ENCODE results near the gene EYS. TPM values are rescaled to one million over a fixed set of nuclear protein-coding genes. Genes with fewer than 3 reads are reported as not detected.
"Not testable (repeated sequence)": the region's sequence is repeated elsewhere in the genome, so short reads cannot be mapped to it uniquely, and the experiment has no call there.

EYS gene
- total RNA-seq, 1 experiment from 2014 or later = not detected

DNA sequence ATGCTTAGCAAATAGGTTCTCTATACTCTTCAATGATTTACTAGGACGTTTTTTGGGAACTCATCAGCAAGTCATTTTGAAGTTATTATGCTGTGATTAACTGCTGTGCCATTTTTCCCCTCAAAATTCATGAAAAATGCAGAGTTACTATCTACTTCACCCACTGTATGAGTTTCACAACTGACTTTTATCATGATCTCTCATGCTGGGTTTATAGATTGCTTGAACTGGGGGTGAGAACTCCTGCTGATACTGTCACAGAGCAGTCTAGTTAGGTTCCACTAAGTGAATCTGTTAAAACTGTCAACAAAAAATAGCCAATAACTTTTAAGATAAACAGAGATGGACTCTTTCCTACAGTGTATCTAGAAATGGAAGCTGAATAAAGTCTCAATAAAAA is 136.7 kb downstream of the EYS start:
- no peak overlapping the region for H3K4me3 ChIP-seq (replicated peaks in 1 of 2; ENCODE audit: low read depth in 1 of 2, low read length in 2 of 2)
- H3K27ac ChIP-seq (ENCODE audit: low read depth, low read length) = no peak overlapping the region
- H3K4me2 ChIP-seq (ENCODE audit: low read length) = no peak overlapping the region
- H4K20me1 ChIP-seq (ENCODE audit: insufficient read depth) = no peaks in the 10 kb centered on the region
- TF ChIP-seq RAD21 (IDR thresholded peaks at IDR 0.05; ENCODE audit: low read depth) (no peak), EZH2 (IDR thresholded peaks at IDR 0.05) (no peak), TCF7L2 (IDR thresholded peaks at IDR 0.05; ENCODE audit: borderline replicate concordance, extremely low read depth, insufficient read depth, insufficient read length) (no peak), CBX3 (IDR thresholded peaks at IDR 0.05; ENCODE audit: low read depth) (no peak), JUND (IDR thresholded peaks at IDR 0.05) (no peak), EZH2phosphoT487 (IDR thresholded peaks at IDR 0.05; ENCODE audit: borderline replicate concordance) (no peak), FOSL1 (IDR thresholded peaks at IDR 0.05; ENCODE audit: low read depth) (no peak), ELF1 (IDR thresholded peaks at IDR 0.05; ENCODE audit: borderline replicate concordance, low read depth) (no peak)
- intact Hi-C loops (cut with micrococcal nuclease) = no loop called here
- CTCF ChIA-PET = no interaction called here
- H2AFZ ChIP-seq (ENCODE audit: low read depth, low read length, poor library complexity, severe bottlenecking) = no peak overlapping the region
- H3K4me1 ChIP-seq (ENCODE audit: control insufficient read depth in 1 of 2, insufficient read depth in 2 of 2, low read length in 2 of 2) = no peaks in the 10 kb centered on the region
- DNase-seq (ENCODE audit: low read depth, low spot score) (no peak), ATAC-seq (no peak)
- no peak overlapping the region for H3K9ac ChIP-seq (ENCODE audit: low read length)
- no peaks in the 10 kb centered on the region for H3K36me3 ChIP-seq (ENCODE audit: control insufficient read depth in 1 of 2, insufficient read depth in 2 of 2, low read length in 2 of 2)
- no TSS peak for BruUV-seq (replicated peaks)
- H3K79me2 ChIP-seq (ENCODE audit: insufficient read depth, low read length) = no peaks in the 10 kb centered on the region
- no peaks in the 10 kb centered on the region for H3K9me2 ChIP-seq (ENCODE audit: insufficient read depth)
- RAD21 ChIA-PET (ENCODE audit: low non-redundant PET in 1 of 2, low total read pairs in 2 of 2, uncharacterized antibody in 2 of 2, unreplicated experiment in 2 of 2) = no interaction called here
- H3K27me3 ChIP-seq (ENCODE audit: insufficient read depth, low read length) = no peaks in the 10 kb centered on the region
- POLR2A ChIA-PET = no interaction called here
- H3K9me3 ChIP-seq (ENCODE audit: control insufficient read depth in 1 of 2, insufficient read depth in 1 of 2, low read depth in 1 of 2, low read length in 2 of 2) = peaks cover 13 to 22% of the 10 kb centered on the region in 2 experiments; a peak in 3 of 4 replicates

DNA sequence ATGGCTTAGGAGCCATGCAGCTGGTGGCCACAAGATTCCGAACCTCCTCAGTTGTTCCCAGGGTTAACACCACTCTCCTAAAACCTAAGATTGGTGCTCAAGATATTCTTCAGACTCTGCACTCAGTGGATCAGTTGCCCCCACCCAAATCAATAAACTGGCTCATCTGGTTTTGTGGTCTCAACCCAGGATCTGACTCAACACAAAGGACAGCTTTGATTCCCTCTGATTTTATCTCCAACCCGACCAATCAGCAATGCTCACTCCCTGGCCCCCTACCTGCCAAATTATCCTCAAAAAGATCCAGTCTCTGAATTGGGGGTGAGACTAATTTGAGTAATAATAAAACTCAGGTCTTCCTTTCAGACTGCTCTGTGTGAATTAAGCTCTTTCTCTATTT is 137.5 kb downstream of the EYS start:
- H3K27ac ChIP-seq (ENCODE audit: low read depth, low read length) = no peak overlapping the region
- H3K4me3 ChIP-seq (replicated peaks in 1 of 2; ENCODE audit: low read depth in 1 of 2, low read length in 2 of 2) = no peak overlapping the region
- ATAC-seq (no peak), DNase-seq (ENCODE audit: low read depth, low spot score) (no peak)
- H4K20me1 ChIP-seq (ENCODE audit: insufficient read depth) = no peaks in the 10 kb centered on the region
- no peak overlapping the region for H3K9ac ChIP-seq (ENCODE audit: low read length)
- no peak overlapping the region for H2AFZ ChIP-seq (ENCODE audit: low read depth, low read length, poor library complexity, severe bottlenecking)
- intact Hi-C loops (cut with micrococcal nuclease) = no loop called here
- no peaks in the 10 kb centered on the region for H3K36me3 ChIP-seq (ENCODE audit: control insufficient read depth in 1 of 2, insufficient read depth in 2 of 2, low read length in 2 of 2)
- H3K4me2 ChIP-seq (ENCODE audit: low read length) = no peak overlapping the region
- TF ChIP-seq, protein P1, sequence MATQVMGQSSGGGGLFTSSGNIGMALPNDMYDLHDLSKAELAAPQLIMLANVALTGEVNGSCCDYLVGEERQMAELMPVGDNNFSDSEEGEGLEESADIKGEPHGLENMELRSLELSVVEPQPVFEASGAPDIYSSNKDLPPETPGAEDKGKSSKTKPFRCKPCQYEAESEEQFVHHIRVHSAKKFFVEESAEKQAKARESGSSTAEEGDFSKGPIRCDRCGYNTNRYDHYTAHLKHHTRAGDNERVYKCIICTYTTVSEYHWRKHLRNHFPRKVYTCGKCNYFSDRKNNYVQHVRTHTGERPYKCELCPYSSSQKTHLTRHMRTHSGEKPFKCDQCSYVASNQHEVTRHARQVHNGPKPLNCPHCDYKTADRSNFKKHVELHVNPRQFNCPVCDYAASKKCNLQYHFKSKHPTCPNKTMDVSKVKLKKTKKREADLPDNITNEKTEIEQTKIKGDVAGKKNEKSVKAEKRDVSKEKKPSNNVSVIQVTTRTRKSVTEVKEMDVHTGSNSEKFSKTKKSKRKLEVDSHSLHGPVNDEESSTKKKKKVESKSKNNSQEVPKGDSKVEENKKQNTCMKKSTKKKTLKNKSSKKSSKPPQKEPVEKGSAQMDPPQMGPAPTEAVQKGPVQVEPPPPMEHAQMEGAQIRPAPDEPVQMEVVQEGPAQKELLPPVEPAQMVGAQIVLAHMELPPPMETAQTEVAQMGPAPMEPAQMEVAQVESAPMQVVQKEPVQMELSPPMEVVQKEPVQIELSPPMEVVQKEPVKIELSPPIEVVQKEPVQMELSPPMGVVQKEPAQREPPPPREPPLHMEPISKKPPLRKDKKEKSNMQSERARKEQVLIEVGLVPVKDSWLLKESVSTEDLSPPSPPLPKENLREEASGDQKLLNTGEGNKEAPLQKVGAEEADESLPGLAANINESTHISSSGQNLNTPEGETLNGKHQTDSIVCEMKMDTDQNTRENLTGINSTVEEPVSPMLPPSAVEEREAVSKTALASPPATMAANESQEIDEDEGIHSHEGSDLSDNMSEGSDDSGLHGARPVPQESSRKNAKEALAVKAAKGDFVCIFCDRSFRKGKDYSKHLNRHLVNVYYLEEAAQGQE (IDR thresholded peaks at IDR 0.05; ENCODE audit: low read depth) = no peak
- TF ChIP-seq ZNF274 (IDR thresholded peaks at IDR 0.05; ENCODE audit: low read depth, low read length) (no peak), ZFX (IDR thresholded peaks at IDR 0.05) (no peak)
- H3K27me3 ChIP-seq (ENCODE audit: insufficient read depth, low read length) = no peaks in the 10 kb centered on the region
- no peaks in the 10 kb centered on the region for H3K9me2 ChIP-seq (ENCODE audit: insufficient read depth)
- no peaks in the 10 kb centered on the region for H3K79me2 ChIP-seq (ENCODE audit: insufficient read depth, low read length)
- ChIA-PET RAD21 (ENCODE audit: low non-redundant PET in 1 of 2, low total read pairs in 2 of 2, uncharacterized antibody in 2 of 2, unreplicated experiment in 2 of 2) (no interaction called here), POLR2A (no interaction called here), CTCF (no interaction called here)
- peaks cover 13 to 22% of the 10 kb centered on the region in 2 experiments; a peak in 3 of 4 replicates for H3K9me3 ChIP-seq (ENCODE audit: control insufficient read depth in 1 of 2, insufficient read depth in 1 of 2, low read depth in 1 of 2, low read length in 2 of 2)
- no peaks in the 10 kb centered on the region for H3K4me1 ChIP-seq (ENCODE audit: control insufficient read depth in 1 of 2, insufficient read depth in 2 of 2, low read length in 2 of 2)
- no TSS peak for BruUV-seq (replicated peaks)

DNA sequence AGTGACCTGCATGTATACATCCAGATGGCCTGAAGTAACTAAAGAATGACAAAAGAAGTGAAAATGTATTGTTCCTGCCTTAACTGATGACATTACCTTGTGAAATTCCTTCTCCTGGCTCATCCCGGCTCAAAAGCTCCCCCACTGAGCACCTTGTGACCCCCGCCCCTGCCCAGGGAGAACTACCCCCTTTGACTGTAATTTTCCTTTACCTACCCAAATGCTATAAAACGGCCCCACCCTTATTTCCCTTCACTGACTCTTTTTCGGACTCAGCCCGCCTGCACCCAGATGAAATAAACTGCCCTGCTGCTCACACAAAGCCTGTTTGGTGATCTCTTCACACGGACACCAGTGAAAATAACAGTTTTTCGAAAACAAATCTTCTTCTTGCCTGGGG is 138.0 kb downstream of the EYS start:
- POLR2A ChIA-PET; H3K9me2 ChIP-seq (ENCODE audit: insufficient read depth); H4K20me1 ChIP-seq (ENCODE audit: insufficient read depth); H3K9ac ChIP-seq (ENCODE audit: low read length); RAD21 ChIA-PET (ENCODE audit: low non-redundant PET in 1 of 2, low total read pairs in 2 of 2, uncharacterized antibody in 2 of 2, unreplicated experiment in 2 of 2); H3K79me2 ChIP-seq (ENCODE audit: insufficient read depth, low read length); H2AFZ ChIP-seq (ENCODE audit: low read depth, low read length, poor library complexity, severe bottlenecking); H3K36me3 ChIP-seq (ENCODE audit: control insufficient read depth in 1 of 2, insufficient read depth in 2 of 2, low read length in 2 of 2); H3K4me2 ChIP-seq (ENCODE audit: low read length); H3K27me3 ChIP-seq (ENCODE audit: insufficient read depth, low read length); H3K4me1 ChIP-seq (ENCODE audit: control insufficient read depth in 1 of 2, insufficient read depth in 2 of 2, low read length in 2 of 2); BruUV-seq (replicated peaks); H3K27ac ChIP-seq (ENCODE audit: low read depth, low read length); DNase-seq (ENCODE audit: low read depth, low spot score); H3K4me3 ChIP-seq (replicated peaks in 1 of 2; ENCODE audit: low read depth in 1 of 2, low read length in 2 of 2); ATAC-seq; CTCF ChIA-PET; intact Hi-C loops (cut with micrococcal nuclease): not testable (repeated sequence)
- peaks cover 10 to 20% of the 10 kb centered on the region in 2 experiments; a peak in 3 of 4 replicates for H3K9me3 ChIP-seq (ENCODE audit: control insufficient read depth in 1 of 2, insufficient read depth in 1 of 2, low read depth in 1 of 2, low read length in 2 of 2)
